T-helper 1 cell treated with Interleukin-12 subunit alpha and Interleukin-12 subunit beta and Interleukin-4 antibody, amounts not matched to agents 30 ng/mL and 1 ng/mL, for 36 hours (primary cell): Measurements from ENCODE around the gene ACOT8. TPM values are rescaled to one million over a fixed set of nuclear protein-coding genes. Genes with fewer than 3 reads are reported as not detected.
"Not testable (repeated sequence)": the region's sequence is repeated elsewhere in the genome, so short reads cannot be mapped to it uniquely, and the experiment has no call there.

Experiments
- intact Hi-C: fragments of 100-400 bp; cut with micrococcal nuclease; formaldehyde crosslinking; loops from one replicate; pipeline ENCODE4 v1.15.1; 2024
- total RNA-seq: library from RNA; stranded (reverse); gene quantifications from 2 replicates; pipeline ENCODE4 v1.2.3, GENCODE V29; 2022

Gene ACOT8
- total RNA-seq, 1 donor from 2014 or later, result 33.9 TPM

GRCh38 chr20:45888681-45889080 lies 31.5 kb upstream of the ACOT8 start:
- intact Hi-C loops, result no loop called here

- intact Hi-C loops, result no loop called here
These were observed 30.1 kb upstream of the ACOT8 start, which contains the start of gene SPATA25 for GRCh38 chr20:45887346-45887715. TSS of gene SPATA25 (minus strand) at chr20:45887622. CDS start at chr20:45887590, 32 bp downstream.

DNA sequence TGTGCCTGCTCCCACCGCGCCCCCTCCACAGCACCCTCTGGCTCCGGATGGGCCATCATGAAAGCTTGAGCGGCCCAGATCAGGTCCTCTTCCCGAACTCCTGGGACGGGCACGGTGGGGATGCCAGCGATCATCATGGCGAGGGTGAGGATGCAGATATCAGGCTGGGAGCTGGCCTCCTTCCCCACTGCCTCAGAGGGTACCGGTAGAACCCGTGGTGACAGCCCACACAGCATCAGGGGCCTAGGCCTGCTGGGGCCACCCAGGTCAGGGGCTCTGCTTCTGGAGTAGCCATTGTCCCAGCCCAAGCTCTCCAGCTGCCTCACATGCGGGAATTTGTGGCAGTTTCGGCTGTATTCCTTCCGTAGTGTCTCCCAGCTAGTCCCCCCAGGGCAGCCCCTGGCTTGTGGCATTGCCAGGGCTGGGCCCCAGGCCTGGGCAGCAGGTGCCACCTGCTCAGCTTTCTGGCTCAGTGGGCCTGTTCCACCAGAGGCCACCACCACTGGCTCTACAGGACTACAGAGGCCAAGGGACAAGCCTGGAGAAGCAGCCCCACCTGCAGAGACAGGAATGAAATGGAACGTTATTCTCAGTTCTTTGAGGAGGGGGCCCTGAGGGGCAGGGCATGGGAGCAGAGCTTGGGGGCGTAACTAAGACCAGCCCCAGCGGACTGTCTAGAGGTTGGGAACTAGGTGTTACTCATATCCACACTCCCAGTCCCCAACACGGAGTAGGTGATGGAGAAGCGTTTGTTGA lies 29.6 kb upstream of the ACOT8 start:
- intact Hi-C loops, result no loop called here

DNA sequence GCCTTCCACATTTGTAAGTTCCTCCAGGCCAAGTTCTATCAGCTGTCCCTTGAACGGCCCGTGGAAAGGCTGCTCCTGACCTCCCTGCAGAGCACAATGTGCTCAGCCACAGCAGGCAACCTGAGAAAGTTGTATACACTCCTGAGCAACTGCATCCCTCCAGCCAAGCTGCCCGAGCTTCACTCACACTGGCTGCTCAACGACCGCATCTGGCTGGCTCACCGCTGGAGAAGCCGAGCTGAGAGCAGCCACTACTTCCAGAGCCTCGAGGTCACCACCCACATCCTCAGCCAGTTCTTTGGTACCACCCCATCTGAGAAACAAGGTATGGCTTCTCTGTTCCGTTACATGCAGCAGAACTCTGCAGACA lies 25.9 kb upstream of the ACOT8 start:
- intact Hi-C loops, result no loop called here

GRCh38 chr20:45882469-45883099 lies 25.4 kb upstream of the ACOT8 start:
- intact Hi-C loops, result no loop called here

- intact Hi-C loops, result loop anchor here (1.0 to 2.0 kb wide), 7 partner anchors 10 to 526 kb away; partner anchors contain the start of genes ACOT8, CTSA, DNTTIP1 and ELMO2
These were observed 24.0 kb upstream of the ACOT8 start, which contains the start of gene ZSWIM1 for GRCh38 chr20:45880988-45881788. TSS of gene ZSWIM1 (plus strand) at chr20:45881227. CDS start at chr20:45882593, 1,366 bp downstream.

GRCh38 chr20:45878076-45878761 lies 21.0 kb upstream of the ACOT8 start:
- intact Hi-C loops, result no loop called here

- intact Hi-C loops, result no loop called here
These were observed 17.4 kb upstream of the ACOT8 start for GRCh38 chr20:45874576-45874975.

GRCh38 chr20:45874104-45874481 lies 16.9 kb upstream of the ACOT8 start:
- intact Hi-C loops, result not testable (repeated sequence)

DNA sequence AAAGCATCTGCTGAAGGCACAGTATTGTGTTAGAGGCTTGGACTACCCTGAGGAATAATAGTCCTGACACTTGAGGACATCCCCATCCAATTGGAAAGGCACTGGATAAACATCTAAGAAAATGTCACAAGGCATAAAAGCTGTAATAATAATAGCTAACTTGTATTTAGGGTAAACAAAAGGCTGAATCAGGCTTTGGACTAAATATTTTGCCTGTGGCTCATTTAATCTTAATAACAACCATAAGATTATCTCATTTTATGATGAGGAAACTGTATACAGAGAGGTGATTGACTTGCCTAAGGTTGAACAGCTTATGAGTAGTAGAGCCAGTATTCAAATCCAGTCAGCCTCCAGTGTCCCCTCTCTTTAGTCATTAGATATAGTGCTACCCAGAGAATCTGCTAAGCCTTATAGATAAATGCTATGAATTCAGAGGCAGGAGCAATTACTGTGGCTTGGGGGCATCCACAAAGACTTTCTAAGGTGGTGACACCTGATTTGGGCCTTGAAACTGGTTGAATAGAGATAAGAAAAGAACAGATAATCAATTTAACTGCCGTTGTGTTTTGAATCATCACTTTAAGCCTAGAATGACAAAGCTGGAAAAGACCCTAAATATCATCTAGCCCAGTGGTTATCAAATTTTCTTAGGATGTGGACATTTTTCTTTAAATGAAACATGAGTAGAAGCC lies 16.4 kb upstream of the ACOT8 start:
- intact Hi-C loops, result no loop called here

GRCh38 chr20:45872626-45873025 lies 15.4 kb upstream of the ACOT8 start:
- intact Hi-C loops, result no loop called here

DNA sequence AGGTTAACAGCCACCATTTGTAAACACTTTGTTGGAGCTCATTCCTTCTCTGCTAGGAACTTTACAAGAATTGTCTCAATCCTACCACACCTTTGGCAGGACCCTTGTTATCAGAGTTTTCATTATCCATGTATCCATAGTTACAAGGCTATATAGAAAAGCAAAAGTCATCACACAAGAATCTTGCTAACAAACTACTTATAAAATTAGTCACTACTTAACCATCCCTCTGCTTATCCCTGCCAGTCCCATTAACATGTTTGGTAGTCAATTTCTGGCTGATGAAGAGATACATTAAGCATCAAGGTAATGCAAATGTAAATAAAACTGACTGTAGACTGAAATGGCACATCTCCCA lies 10.6 kb upstream of the ACOT8 start:
- intact Hi-C loops, result no loop called here

DNA sequence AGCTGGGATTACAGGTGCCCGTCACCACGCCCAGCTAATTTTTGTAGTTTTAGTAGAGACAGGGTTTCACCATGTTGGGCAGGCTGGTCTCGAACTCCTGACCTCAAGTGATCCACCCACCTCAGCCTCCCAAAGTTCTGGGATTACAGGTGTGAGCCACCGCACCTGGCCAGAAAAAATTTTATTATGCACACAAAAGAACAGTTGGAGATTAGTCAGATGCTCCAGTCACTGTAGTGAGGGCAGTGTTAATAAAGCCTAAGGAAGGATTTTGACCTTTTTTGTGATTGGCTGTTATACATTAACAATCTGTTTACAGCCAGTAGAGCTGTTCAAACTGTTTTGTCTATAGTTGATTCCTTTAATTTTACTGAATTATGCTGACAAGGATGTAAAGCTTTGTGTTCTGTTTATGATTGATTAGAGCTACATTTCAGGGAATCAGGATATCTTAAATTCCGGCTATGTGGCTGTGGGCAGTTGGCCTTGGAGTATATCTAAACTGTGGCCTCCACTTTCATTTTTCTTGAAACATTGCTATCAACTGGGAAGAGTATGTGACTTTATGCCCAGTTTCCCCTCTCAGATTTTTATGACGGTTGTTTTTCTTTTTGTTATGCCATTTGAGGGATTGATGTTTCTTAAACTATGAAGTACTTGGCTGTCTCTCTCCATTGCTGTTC lies 10.1 kb upstream of the ACOT8 start:
- intact Hi-C loops, result no loop called here

DNA sequence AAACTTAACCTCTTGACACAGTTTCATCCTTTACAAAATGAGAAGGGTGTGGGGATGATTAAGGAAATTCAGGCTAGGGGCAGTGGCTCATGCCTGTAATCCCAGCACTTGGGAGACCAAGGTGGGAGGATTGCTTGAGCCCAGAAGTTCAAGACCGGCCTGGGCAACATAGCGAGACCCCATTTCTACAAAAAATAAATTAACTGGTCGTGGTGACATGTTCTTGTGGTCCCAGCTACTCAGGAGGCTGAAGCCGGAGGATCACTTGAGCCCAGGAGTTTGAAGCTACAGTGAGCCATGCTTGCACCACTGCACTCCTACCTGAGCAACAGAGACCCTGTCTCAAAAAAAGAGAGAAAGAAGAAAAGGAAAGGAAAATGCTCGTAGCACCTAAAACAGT lies 9.3 kb upstream of the ACOT8 start:
- intact Hi-C loops, result no loop called here

GRCh38 chr20:45863543-45864470 lies 6.6 kb upstream of the ACOT8 start:
- intact Hi-C loops, result no loop called here

DNA sequence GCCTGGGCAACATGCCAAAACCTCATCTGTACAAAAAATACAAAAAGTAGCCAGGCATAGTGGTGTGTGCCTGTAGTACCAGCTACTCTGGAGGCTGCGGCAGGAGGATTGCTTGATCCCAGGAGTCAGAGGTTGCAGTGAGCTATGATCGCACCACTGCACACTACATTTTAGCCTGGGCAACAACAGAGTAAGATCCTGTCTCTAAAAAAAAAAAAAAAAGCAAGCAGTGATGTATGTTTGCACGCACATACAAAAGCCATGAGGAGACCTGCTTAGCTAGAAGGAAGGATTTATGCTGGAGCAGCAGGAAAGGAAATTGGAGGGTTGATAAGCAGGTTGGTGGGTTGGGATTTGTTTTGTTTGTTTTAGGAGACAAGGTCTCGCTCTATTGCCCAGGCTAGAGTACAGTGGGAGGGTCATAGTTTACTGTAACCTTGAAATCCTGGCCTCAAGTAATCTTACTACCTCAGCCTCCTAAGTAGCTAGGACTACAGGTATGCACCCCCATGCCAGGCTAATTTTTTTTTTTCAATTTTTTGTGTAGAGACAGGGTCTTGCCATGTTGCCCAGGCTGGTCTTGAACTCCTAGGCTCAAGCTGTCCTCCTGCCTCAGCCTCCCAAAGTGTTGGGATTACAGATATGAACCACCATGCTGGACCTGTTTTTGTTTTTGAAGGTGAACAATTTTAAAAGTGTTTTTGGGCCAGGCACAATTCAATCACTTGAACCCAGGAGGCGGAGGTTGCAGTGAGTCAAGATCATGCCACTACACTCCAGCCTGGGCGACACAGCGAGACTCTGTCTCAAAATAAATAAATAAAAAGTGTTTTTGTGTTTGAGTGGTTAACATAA lies 4.3 kb upstream of the ACOT8 start:
- intact Hi-C loops, result no loop called here

DNA sequence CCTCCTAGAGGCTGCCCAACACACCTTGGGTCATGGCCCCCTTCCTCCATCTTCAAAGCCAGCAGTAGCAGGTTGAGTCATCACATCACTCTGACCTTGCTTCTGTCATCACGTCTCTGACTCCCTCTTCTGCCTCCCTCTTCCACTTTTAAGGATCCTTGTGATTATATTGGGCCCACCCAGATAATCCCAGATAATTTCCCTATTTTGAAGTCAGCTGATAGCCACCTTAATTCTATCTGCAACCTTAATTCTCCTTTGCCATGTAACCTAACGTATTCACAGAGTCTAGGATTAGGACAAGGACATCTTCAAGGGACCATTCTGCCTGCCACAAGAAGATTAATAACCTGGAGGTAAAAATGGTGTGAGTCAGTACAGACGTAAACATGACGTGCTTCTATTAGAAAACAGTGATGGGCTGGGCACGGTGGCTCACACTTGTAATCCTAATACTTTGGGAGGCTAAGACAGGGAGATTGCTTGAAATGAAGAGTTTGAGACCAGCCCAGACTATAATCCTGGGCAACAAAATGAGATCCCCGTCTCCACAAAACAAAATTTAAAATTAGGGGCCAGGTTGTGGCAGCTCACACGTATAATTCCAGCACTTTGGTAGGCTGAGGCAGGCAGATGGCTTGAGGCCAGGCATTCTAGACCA lies 3.5 kb upstream of the ACOT8 start:
- intact Hi-C loops, result no loop called here

DNA sequence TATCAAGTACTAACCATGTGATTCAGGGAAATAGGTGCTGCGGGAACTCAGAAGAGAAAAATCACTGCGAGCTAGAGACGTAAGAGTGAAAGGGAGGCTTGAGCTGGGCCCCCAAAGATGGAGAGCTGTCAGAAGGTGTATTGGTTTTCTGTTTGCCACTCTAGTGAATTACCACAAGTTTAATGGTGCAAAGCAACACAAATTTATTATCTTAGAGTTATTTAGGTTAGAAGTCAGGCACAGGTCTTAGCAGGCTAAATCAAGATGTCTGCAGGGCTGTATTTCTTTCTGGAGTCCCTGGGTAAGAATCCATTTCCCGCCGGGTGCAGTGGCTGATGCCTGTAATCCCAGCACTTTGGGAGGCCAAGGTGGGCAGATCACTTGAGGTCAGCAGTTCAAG lies 2.7 kb upstream of the ACOT8 start:
- intact Hi-C loops, result loop anchor here (5.0 kb wide), 1 partner anchor 443 kb away; the partner anchor contains the start of gene PIGT
